Bronchial epithelial cell (primary cell): ENCODE results near the gene MARCHF3. TPM values are rescaled to one million over a fixed set of nuclear protein-coding genes. Genes with fewer than 3 reads are reported as not detected.
A peak's percentile ranks its signal among the peaks of the same experiment; 100 is the strongest.

Experiments
- DNase-seq: peaks from one replicate; pipeline ENCODE4 v3.0.0-alpha.2; 2010; ENCODE audit warnings: low read depth
- FAIRE-seq: peaks from 2 replicates; lab custom pipeline; 2011; peaks lifted over from hg19 to GRCh38; lab: Jason Lieb, UNC
- H3K27me3 ChIP-seq: 2 replicates; pipeline ENCODE4 v1.5.1; 2011; ENCODE audit warnings: low read length; ENCODE audit not compliant: control insufficient read depth, insufficient read depth
- H3K36me3 ChIP-seq: 2 replicates; pipeline ENCODE4 v1.5.1; 2011; ENCODE audit warnings: low read length; ENCODE audit not compliant: control insufficient read depth, insufficient read depth
- H3K4me3 ChIP-seq: 2 replicates; pipeline ENCODE4 v1.5.1; 2011; ENCODE audit warnings: mild to moderate bottlenecking, low read depth, low read length, control low read depth
- total RNA-seq: library from RNA; depleted of rRNA; stranded (reverse); fragments of >200 nt; gene quantifications from 2 replicates; pipeline ENCODE4 v1.2.1, GENCODE V29; 2014
- TF ChIP-seq, protein P1 (sequence below): IDR thresholded peaks from 2 replicates; pipeline ENCODE4 v1.5.1; 2011; ENCODE audit warnings: mild to moderate bottlenecking, moderate library complexity, low read length, control low read depth, inconsistent platforms; ENCODE audit not compliant: insufficient read depth, severe bottlenecking

Gene MARCHF3
- total RNA-seq, 1 donor from 2014 or later, result 1.6 TPM

DNA sequence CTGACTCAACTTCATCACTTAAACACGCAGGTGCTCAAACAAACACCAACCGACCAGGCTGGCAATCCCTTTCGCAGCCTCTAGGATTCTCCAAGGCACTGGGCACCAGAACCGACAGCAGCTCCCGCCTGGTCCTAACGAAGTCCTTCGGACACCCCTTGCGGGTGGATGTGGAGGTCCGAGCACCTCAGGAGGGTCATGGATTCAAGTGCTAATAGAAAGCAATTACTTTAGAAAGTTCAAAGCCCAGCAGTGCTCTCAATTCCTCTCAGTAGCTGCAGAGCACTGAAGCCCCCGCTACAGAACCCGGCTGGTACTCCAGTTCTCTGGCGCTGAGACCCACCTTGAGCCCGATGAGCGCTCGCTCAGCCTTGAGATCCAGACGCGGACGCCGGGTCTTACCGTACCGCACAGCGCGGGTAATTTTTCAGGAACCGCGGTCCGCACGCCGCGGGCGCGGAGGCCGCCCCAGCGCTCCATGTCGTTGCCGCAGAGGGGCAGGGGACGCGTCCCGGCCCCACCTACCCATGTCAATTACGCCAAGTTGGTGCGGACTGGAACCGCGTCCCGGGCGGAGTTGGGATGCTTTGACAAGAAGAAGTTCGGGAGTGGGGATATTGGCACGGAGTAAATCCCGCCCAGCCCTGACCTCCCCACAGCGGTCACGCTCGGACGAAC is 638 bp downstream of the MARCHF3 start:
- Histone ChIP-seq H3K27me3 (no peaks in the 10 kb centered on the region), H3K36me3 (no peaks in the 10 kb centered on the region), H3K4me3 (peak overlapping the region; percentile 64)
- DNase-seq, result peak; percentile 67
- TF ChIP-seq, protein P1, sequence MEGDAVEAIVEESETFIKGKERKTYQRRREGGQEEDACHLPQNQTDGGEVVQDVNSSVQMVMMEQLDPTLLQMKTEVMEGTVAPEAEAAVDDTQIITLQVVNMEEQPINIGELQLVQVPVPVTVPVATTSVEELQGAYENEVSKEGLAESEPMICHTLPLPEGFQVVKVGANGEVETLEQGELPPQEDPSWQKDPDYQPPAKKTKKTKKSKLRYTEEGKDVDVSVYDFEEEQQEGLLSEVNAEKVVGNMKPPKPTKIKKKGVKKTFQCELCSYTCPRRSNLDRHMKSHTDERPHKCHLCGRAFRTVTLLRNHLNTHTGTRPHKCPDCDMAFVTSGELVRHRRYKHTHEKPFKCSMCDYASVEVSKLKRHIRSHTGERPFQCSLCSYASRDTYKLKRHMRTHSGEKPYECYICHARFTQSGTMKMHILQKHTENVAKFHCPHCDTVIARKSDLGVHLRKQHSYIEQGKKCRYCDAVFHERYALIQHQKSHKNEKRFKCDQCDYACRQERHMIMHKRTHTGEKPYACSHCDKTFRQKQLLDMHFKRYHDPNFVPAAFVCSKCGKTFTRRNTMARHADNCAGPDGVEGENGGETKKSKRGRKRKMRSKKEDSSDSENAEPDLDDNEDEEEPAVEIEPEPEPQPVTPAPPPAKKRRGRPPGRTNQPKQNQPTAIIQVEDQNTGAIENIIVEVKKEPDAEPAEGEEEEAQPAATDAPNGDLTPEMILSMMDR, result peak; percentile 63
- no peak for FAIRE-seq

DNA sequence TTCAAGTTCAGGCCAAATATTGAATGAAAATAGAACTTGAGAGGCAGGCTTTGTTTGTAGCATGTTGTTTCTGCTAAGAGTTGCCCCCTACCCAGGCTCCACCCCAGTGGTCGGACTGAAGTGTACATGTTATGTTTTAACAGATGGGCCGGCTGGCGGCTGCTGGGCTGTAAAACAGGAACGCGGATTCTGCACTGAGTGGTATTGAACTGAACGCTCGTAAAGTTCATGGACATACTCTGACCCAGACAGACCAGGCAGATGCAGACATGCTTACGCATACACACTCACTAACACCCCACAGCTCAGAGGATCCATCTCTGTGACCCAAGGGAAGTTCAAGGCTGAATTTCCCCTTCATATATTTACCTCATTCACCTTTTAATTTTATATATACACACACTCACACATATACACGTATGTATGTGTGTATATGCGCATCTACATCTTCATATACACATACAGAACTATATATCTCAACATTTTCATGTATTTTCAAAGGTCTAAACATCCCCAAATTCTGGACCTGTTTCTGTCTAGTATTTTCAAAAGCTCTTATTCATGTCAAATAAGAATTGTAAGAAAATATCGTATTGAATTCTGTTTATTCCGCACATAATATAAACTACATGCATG is 1.4 kb downstream of the MARCHF3 start:
- TF ChIP-seq, protein P1, result no peak
- Histone ChIP-seq H3K27me3 (no peaks in the 10 kb centered on the region), H3K36me3 (no peaks in the 10 kb centered on the region), H3K4me3 (no peak overlapping the region)
- no peak for FAIRE-seq
- no peak for DNase-seq

GRCh38 chr5:127027539-127027938 is 2.8 kb downstream of the MARCHF3 start:
- TF ChIP-seq, protein P1, result no peak
- no peaks in the 10 kb centered on the region for H3K36me3 ChIP-seq
- H3K4me3 ChIP-seq, result no peak overlapping the region
- H3K27me3 ChIP-seq, result no peaks in the 10 kb centered on the region
- DNase-seq (no peak), FAIRE-seq (no peak)

- TF ChIP-seq, protein P1, result no peak
- DNase-seq (no peak), FAIRE-seq (no peak)
- H3K36me3 ChIP-seq, result no peaks in the 10 kb centered on the region
- H3K4me3 ChIP-seq, result no peak overlapping the region
- no peaks in the 10 kb centered on the region for H3K27me3 ChIP-seq
These were observed 4.2 kb downstream of the MARCHF3 start for GRCh38 chr5:127026166-127026565.

GRCh38 chr5:127025467-127025866 is 4.9 kb downstream of the MARCHF3 start:
- no peak for FAIRE-seq
- DNase-seq, result no peak
- H3K27me3 ChIP-seq, result no peaks in the 10 kb centered on the region
- TF ChIP-seq, protein P1, result no peak
- H3K36me3 ChIP-seq, result no peaks in the 10 kb centered on the region
- no peak overlapping the region for H3K4me3 ChIP-seq
